ENCODE results near the gene MAP6. TPM values are rescaled to one million over a fixed set of nuclear protein-coding genes. Genes with fewer than 3 reads are reported as not detected.

The MAP6 gene
- total and polyA plus RNA-seq, 10 of the 15 experiments (the other 5 are each of a cell fraction or from before 2014, with no cell fraction given): 0.06 to 0.19 (median 0.11) TPM; not detected in 5

- no peak for DNase-seq (ENCODE audit: low read depth, low spot score)
- ChIA-PET POLR2A (no interaction called here), CTCF (no interaction called here)
Observed at GRCh38 chr11:75626889-75627529, 41.8 kb downstream of the MAP6 start.

More at GRCh38 chr11:75626889-75627529, 41.8 kb downstream of the MAP6 start:
- SMC1A ChIA-PET (ENCODE audit: uncharacterized antibody, unreplicated experiment): interaction anchor here (0.8 kb wide), 1 partner anchor 48 kb away, joined by 3 read pairs; no protein-coding TSS in a partner anchor
- no peaks in the 10 kb centered on the region for H3K9me3 ChIP-seq (replicated peaks; ENCODE audit: control insufficient read depth, insufficient read depth, low read length)
- no peak overlapping the region for H3K4me3 ChIP-seq
- no peak overlapping the region for H3K9ac ChIP-seq (ENCODE audit: control insufficient read depth, insufficient read depth, low read length)
- no peaks in the 10 kb centered on the region for H3K4me1 ChIP-seq (ENCODE audit: control insufficient read depth, insufficient read depth, low read length)
- no peak overlapping the region for H3K4me2 ChIP-seq (ENCODE audit: control insufficient read depth, insufficient read depth)
- FAIRE-seq (no peak), ATAC-seq (no peak)
- no peaks in the 10 kb centered on the region; a peak in 1 of 4 replicates for H3K27me3 ChIP-seq (replicated peaks in 1 of 2; ENCODE audit: control insufficient read depth in 2 of 2, insufficient read depth in 2 of 2, low read length in 1 of 2)
- intact Hi-C loops (cut with micrococcal nuclease; ENCODE audit: unreplicated experiment): no loop called here
- TF ChIP-seq PAX8 (IDR thresholded peaks at IDR 0.05) (no peak), POLR2AphosphoS5 (IDR thresholded peaks at IDR 0.05; ENCODE audit: low read length) (no peak), MTA3 (IDR thresholded peaks at IDR 0.05; ENCODE audit: borderline replicate concordance, low read length) (no peak), EED (IDR thresholded peaks at IDR 0.05; ENCODE audit: low read depth) (no peak), CTCF (IDR thresholded peaks at IDR 0.05 in 2 of 3, conservative IDR thresholded peaks at IDR 0.05 in 1 of 3; ENCODE audit: control insufficient read depth in 2 of 3, extremely low read depth in 1 of 3, insufficient read depth in 1 of 3, low read depth in 3 of 3, low read length in 3 of 3) (no peak), FOXK2 (IDR thresholded peaks at IDR 0.05) (no peak), REST (IDR thresholded peaks at IDR 0.05; ENCODE audit: low read depth, low read length) (no peak), E4F1 (IDR thresholded peaks at IDR 0.05; ENCODE audit: borderline replicate concordance, partially characterized antibody) (no peak), E2F4 (IDR thresholded peaks at IDR 0.05; ENCODE audit: low read depth, low read length) (no peak), RCOR1 (conservative IDR thresholded peaks at IDR 0.05; ENCODE audit: low read depth, low read length) (no peak), TAF1 (IDR thresholded peaks at IDR 0.05; ENCODE audit: borderline replicate concordance, low read depth, low read length) (no peak), ATF3 (IDR thresholded peaks at IDR 0.05; ENCODE audit: borderline replicate concordance, extremely low read depth, low read depth, low read length) (no peak), SP1 (IDR thresholded peaks at IDR 0.05; ENCODE audit: low read depth, low read length) (no peak), SIX5 (IDR thresholded peaks at IDR 0.05; ENCODE audit: low read depth, low read length, severe bottlenecking) (no peak)
- RAD21 ChIA-PET (ENCODE audit: unreplicated experiment): interaction anchor here (0.9 kb wide), 1 partner anchor 15 kb away, joined by 3 read pairs; no protein-coding TSS in a partner anchor
- WGBS (ENCODE audit: insufficient coverage, insufficient replicate concordance, low lambda C conversion rate, missing lambda C conversion rate): 57% methylated on average over 8 of the region's 8 CpGs
- no peaks in the 10 kb centered on the region for H3K79me2 ChIP-seq (ENCODE audit: control insufficient read depth, insufficient read depth, low read length)
- no peaks in the 10 kb centered on the region for H4K20me1 ChIP-seq (ENCODE audit: control insufficient read depth, insufficient read depth)
- no peak overlapping the region for H2AFZ ChIP-seq (ENCODE audit: control insufficient read depth, low read depth, low read length)
- BruUV-seq (replicated peaks): no TSS peak
- H3K36me3 ChIP-seq (ENCODE audit: control insufficient read depth in 2 of 2, insufficient read depth in 2 of 2, low read length in 1 of 2): no peaks in the 10 kb centered on the region
- in situ Hi-C loops (cut with MboI): no loop called here
- H3K27ac ChIP-seq (ENCODE audit: control insufficient read depth, insufficient read depth): no peak overlapping the region

All from GM12878 (cell line).